PC-9 (cell line): ENCODE data around the gene KLF13.

Experiments
- EZH2 ChIP-seq: fragments of 200-600 bp; sonication (generic); IDR thresholded peaks from 2 replicates; pipeline ENCODE4 v1.8.0; 2017; ENCODE audit warnings: antibody characterized with exemption, low read depth
- TF ChIP-seq, protein P1 (sequence below): fragments of 200-600 bp; sonication (generic); conservative IDR thresholded peaks from 2 replicates; pipeline ENCODE4 v1.6.1; 2017; ENCODE audit warnings: mixed run types, antibody characterized with exemption, mild to moderate bottlenecking, moderate library complexity

DNA sequence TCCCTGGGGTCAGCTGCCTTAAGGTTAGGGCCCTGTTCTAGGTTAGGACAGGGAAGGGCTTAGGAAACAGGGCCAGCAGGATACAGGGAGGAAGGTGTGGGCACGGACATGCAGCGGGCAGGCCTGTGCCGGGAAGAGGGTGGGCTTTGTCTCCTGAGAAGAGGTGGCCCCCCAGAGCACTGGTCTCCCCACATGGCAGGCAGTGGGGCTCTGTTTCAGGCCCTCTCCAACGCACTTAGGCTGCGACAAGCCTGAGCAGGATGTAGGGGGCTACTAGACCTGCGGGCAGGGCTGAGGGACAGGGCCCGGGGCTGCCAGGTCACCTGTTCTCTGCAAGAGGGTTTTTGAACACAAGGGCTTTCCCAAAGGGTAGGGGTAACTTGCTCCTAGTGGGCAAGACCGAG, 33.5 kb downstream of the KLF13 start:
- TF ChIP-seq, protein P1, sequence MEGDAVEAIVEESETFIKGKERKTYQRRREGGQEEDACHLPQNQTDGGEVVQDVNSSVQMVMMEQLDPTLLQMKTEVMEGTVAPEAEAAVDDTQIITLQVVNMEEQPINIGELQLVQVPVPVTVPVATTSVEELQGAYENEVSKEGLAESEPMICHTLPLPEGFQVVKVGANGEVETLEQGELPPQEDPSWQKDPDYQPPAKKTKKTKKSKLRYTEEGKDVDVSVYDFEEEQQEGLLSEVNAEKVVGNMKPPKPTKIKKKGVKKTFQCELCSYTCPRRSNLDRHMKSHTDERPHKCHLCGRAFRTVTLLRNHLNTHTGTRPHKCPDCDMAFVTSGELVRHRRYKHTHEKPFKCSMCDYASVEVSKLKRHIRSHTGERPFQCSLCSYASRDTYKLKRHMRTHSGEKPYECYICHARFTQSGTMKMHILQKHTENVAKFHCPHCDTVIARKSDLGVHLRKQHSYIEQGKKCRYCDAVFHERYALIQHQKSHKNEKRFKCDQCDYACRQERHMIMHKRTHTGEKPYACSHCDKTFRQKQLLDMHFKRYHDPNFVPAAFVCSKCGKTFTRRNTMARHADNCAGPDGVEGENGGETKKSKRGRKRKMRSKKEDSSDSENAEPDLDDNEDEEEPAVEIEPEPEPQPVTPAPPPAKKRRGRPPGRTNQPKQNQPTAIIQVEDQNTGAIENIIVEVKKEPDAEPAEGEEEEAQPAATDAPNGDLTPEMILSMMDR, result no peak
- TF ChIP-seq EZH2, result no peak
